HepG2 (cell line): ENCODE measurements around the gene MIS18A. TPM values are rescaled to one million over a fixed set of nuclear protein-coding genes. Genes with fewer than 3 reads are reported as not detected.
A peak's percentile ranks its signal among the peaks of the same experiment; 100 is the strongest.

Experiments used
- ATAC-seq: fragments of 200-7000 bp; cut with Tn5 transposase; 3 replicates; pipeline ENCODE4 v1.9.1; 2020; ENCODE audit warnings: mild to moderate bottlenecking, moderate library complexity
- BruUV-seq: library from RNA; stranded (reverse); fragments of 400-500 nt; replicated peaks from 2 replicates; lab custom pipeline; 2021; lab: Mats Ljungman, UMichigan
- CTCF ChIA-PET: fragments of 300-600 bp; formaldehyde crosslinking; extraction: SDS; loops from one replicate; lab custom pipeline; 2021; ENCODE audit warnings: low total read pairs, inconsistent platforms, low intra/inter-chr PET ratio; lab: Yijun Ruan, JAX
- POLR2A ChIA-PET: fragments of 350-600 bp; sonication (Branson Sonifier 250); formaldehyde crosslinking; loops from one replicate; lab custom pipeline; 2020; ENCODE audit warnings: antibody characterized with exemption, inconsistent platforms; lab: Yijun Ruan, JAX
- DNase-seq: peaks from one replicate; pipeline ENCODE4 v3.0.0-alpha.2; 2015; ENCODE audit warnings: low spot score
- FAIRE-seq: peaks from 3 replicates; lab custom pipeline; 2011; peaks lifted over from hg19 to GRCh38; lab: Jason Lieb, UNC
- H2AFZ ChIP-seq: one replicate; pipeline ENCODE4 v1.6.1; 2011; ENCODE audit warnings: low read length, inconsistent platforms
- H3K27ac ChIP-seq: fragments of 300-600 bp; 3 replicates; pipeline ENCODE4 v1.8.0; 2011; ENCODE audit warnings: mixed run types, mild to moderate bottlenecking, mixed read lengths, low read length, inconsistent platforms; ENCODE audit not compliant: insufficient read depth; ENCODE audit errors: extremely low read length
- H3K27me3 ChIP-seq, 2 experiments: fragments of 200-600 bp in 1 of 2; 2 replicates in 1 of 2; 3 replicates in 1 of 2; pipeline versions ENCODE4 v1.6.0 to v1.8.0; 2011; ENCODE audit warnings: low read length in 2 of 2, mild to moderate bottlenecking in 2 of 2, moderate library complexity in 2 of 2, inconsistent platforms in 1 of 2; ENCODE audit not compliant: insufficient read depth in 2 of 2, control insufficient read depth in 1 of 2
- H3K36me3 ChIP-seq, 2 experiments: fragments of 200-600 bp in 1 of 2; replicated peaks in 1 of 2; 2 replicates in 1 of 2; 3 replicates in 1 of 2; pipeline versions ENCODE4 v1.5.1 to v1.8.0; 2011; ENCODE audit warnings: low read length in 2 of 2, inconsistent platforms in 1 of 2; ENCODE audit not compliant: insufficient read depth in 2 of 2, control insufficient read depth in 1 of 2
- H3K4me1 ChIP-seq: 2 replicates; pipeline ENCODE4 v1.5.1; 2012; ENCODE audit warnings: low read length, inconsistent platforms; ENCODE audit not compliant: insufficient read depth
- H3K4me2 ChIP-seq: 2 replicates; pipeline ENCODE4 v1.6.0; 2011; ENCODE audit warnings: low read depth, low read length, inconsistent platforms
- H3K4me3 ChIP-seq, 3 experiments: fragments of 200-600 bp in 1 of 3; sonication (generic), shearing (Covaris generic) in 1 of 3; replicated peaks in 1 of 3; 2 replicates each; pipeline ENCODE4 v1.5.1; 2011 to 2016; ENCODE audit warnings: low read length in 3 of 3, inconsistent platforms in 2 of 3, low read depth in 2 of 3, mild to moderate bottlenecking in 2 of 3, control low read depth in 1 of 3, mixed read lengths in 1 of 3; ENCODE audit not compliant: insufficient read depth in 1 of 3
- H3K79me2 ChIP-seq: one replicate; pipeline ENCODE4 v1.6.1; 2011; ENCODE audit warnings: low read length, inconsistent platforms; ENCODE audit not compliant: insufficient read depth
- H3K9ac ChIP-seq: 2 replicates; pipeline ENCODE4 v1.6.0; 2011; ENCODE audit warnings: mild to moderate bottlenecking, low read depth, low read length, inconsistent platforms; ENCODE audit not compliant: insufficient read depth
- H3K9me3 ChIP-seq: 2 replicates; pipeline ENCODE4 v1.5.1; 2012; ENCODE audit warnings: mild to moderate bottlenecking, low read length
- H4K20me1 ChIP-seq: 2 replicates; pipeline ENCODE4 v1.6.0; 2011; ENCODE audit warnings: inconsistent platforms, mild to moderate bottlenecking, low read length, moderate library complexity; ENCODE audit not compliant: insufficient read depth
- CREB1 ChIP-seq, 2 experiments: fragments of 450-650 bp in 1 of 2; IDR thresholded peaks; 2 replicates each; pipeline ENCODE4 v1.6.1; 2016 to 2017; ENCODE audit warnings: control low read depth in 1 of 2, mild to moderate bottlenecking in 1 of 2, missing compliant biosample characterization in 1 of 2, missing genetic modification characterization in 1 of 2
- EED ChIP-seq: sonication (generic); formaldehyde crosslinking; IDR thresholded peaks from 2 replicates; pipeline ENCODE4 v1.5.0; 2020; ENCODE audit warnings: mild to moderate bottlenecking, missing genetic modification reagents
- GPBP1L1 ChIP-seq: sonication (generic); formaldehyde crosslinking; IDR thresholded peaks from 2 replicates; pipeline ENCODE4 v1.5.0; 2020; ENCODE audit warnings: mild to moderate bottlenecking, missing genetic modification reagents
- HMG20A ChIP-seq: IDR thresholded peaks from 2 replicates; pipeline ENCODE4 v1.6.1; 2016; ENCODE audit warnings: borderline replicate concordance
- MTERF4 ChIP-seq: sonication (generic); formaldehyde crosslinking; IDR thresholded peaks from 2 replicates; pipeline ENCODE4 v1.8.0; 2023; ENCODE audit warnings: mild to moderate bottlenecking, missing genetic modification reagents
- RBAK ChIP-seq: sonication (generic); formaldehyde crosslinking; IDR thresholded peaks from 2 replicates; pipeline ENCODE4 v1.5.1; 2020; ENCODE audit warnings: mild to moderate bottlenecking, missing genetic modification reagents
- RCOR2 ChIP-seq: IDR thresholded peaks from 2 replicates; pipeline ENCODE4 v1.6.1; 2016; ENCODE audit warnings: missing biosample characterization, missing genetic modification reagents
- RELA ChIP-seq: sonication (generic); formaldehyde crosslinking; IDR thresholded peaks from 2 replicates; pipeline ENCODE4 v1.4.0; 2020; ENCODE audit warnings: missing genetic modification reagents
- RFXANK ChIP-seq: IDR thresholded peaks from 2 replicates; pipeline ENCODE4 v1.6.1; 2016
- ZBTB25 ChIP-seq: IDR thresholded peaks from 2 replicates; pipeline ENCODE4 v1.6.1; 2018; ENCODE audit warnings: missing genetic modification reagents
- ZFP1 ChIP-seq: IDR thresholded peaks from 2 replicates; pipeline ENCODE4 v1.6.1; 2016
- ZMYM3 ChIP-seq: sonication (generic); formaldehyde crosslinking; IDR thresholded peaks from 2 replicates; pipeline ENCODE4 v1.5.1; 2020; ENCODE audit warnings: mild to moderate bottlenecking, missing genetic modification reagents
- ZNF12 ChIP-seq: sonication (generic); formaldehyde crosslinking; IDR thresholded peaks from 2 replicates; pipeline ENCODE4 v1.5.0; 2020; ENCODE audit warnings: missing genetic modification reagents
- ZNF121 ChIP-seq: sonication (generic); formaldehyde crosslinking; IDR thresholded peaks from 2 replicates; pipeline ENCODE4 v1.5.0; 2020; ENCODE audit warnings: mild to moderate bottlenecking, missing genetic modification reagents
- ZNF180 ChIP-seq: sonication (generic); formaldehyde crosslinking; IDR thresholded peaks from 2 replicates; pipeline ENCODE4 v1.4.0; 2020; ENCODE audit warnings: low read depth, missing genetic modification reagents, borderline replicate concordance
- ZNF235 ChIP-seq: sonication (generic); formaldehyde crosslinking; IDR thresholded peaks from 2 replicates; pipeline ENCODE4 v1.8.1; 2023; ENCODE audit warnings: mild to moderate bottlenecking, missing genetic modification reagents, borderline replicate concordance
- ZNF292 ChIP-seq: sonication (generic); formaldehyde crosslinking; IDR thresholded peaks from 2 replicates; pipeline ENCODE4 v1.8.1; 2022; ENCODE audit warnings: mild to moderate bottlenecking, low read depth, missing genetic modification reagents, borderline replicate concordance
- ZNF687 ChIP-seq: sonication (generic); formaldehyde crosslinking; IDR thresholded peaks from 2 replicates; pipeline ENCODE4 v1.5.1; 2020; ENCODE audit warnings: mild to moderate bottlenecking, missing genetic modification reagents, moderate library complexity
- WGBS: methylation state at CpG from one replicate; pipeline ENCODE4 v1.1.6; 2017; ENCODE audit warnings: low lambda C conversion rate; 5-methylcytosine and 5-hydroxymethylcytosine counted together
- in situ Hi-C: cut with HindIII; loops from 2 replicates; pipeline ENCODE4 v1.10.0; 2017; ENCODE audit warnings: low pct_unique_long_range_greater_than_20kb; ENCODE audit not compliant: extremely low pct_ligation_motif_present
- intact Hi-C: fragments of 100-400 bp; cut with micrococcal nuclease; formaldehyde crosslinking; loops from one replicate; pipeline ENCODE4 v1.10.0; 2022; ENCODE audit not compliant: unreplicated experiment
- polyA plus RNA-seq, 8 experiments: library from polyadenylated mRNA; depleted of rRNA in 3 of 8; stranded (reverse) in 7 of 8; unstranded in 1 of 8; fragments of >200 nt; fragmentation: Illumina TruSeq in 4 of 8; extraction: Trizol in 4 of 8; gene quantifications; 2 replicates each; pipeline versions ENCODE4 v1.2.1 to v1.2.3, GENCODE V29; 2011 to 2016; ENCODE audit warnings: low read depth in 4 of 8, missing spikeins in 1 of 8, mixed read lengths in 1 of 8; ENCODE audit not compliant: insufficient read depth in 1 of 8
- total RNA-seq, 5 experiments: library from RNA; depleted of rRNA; stranded (reverse); fragments of >200 nt; fragmentation: Illumina TruSeq; extraction: Trizol; gene quantifications; 2 replicates each; pipeline ENCODE4 v1.2.3, GENCODE V29; 2016; ENCODE audit warnings: low read depth in 1 of 5

MIS18A gene
- total and polyA plus RNA-seq, 2 of the 13 experiments (the other 11 are each of a cell fraction or from before 2014, with no cell fraction given): 11.2 to 41.4 TPM

GRCh38 chr21:32300117-32300681 is 21.4 kb upstream of the MIS18A start:
- TF ChIP-seq ZFP1 (CRISPR knock-in tag) (no peak), ZNF292 (no peak), CREB1 (IDR thresholded peaks at IDR 0.05) (peak; percentile 31; the same call in 1 of the 2 replicates), CREB1 (CRISPR knock-in tag; IDR thresholded peaks at IDR 0.05) (no peak), MTERF4 (CRISPR knock-in tag) (no peak), RBAK (CRISPR knock-in tag) (no peak), RELA (CRISPR knock-in tag) (no peak), GPBP1L1 (CRISPR knock-in tag) (no peak), EED (CRISPR knock-in tag) (no peak), RCOR2 (CRISPR knock-in tag) (no peak), RFXANK (CRISPR knock-in tag) (no peak), ZNF687 (CRISPR knock-in tag) (peak; percentile 20; the same call in 1 of the 2 replicates), ZNF121 (CRISPR knock-in tag) (peak; percentile 89), ZNF235 (CRISPR knock-in tag) (no peak), ZMYM3 (0 out of 2 replicates have a peak, but pooled peaks have one; percentile 15), ZNF12 (CRISPR knock-in tag) (no peak), ZNF180 (CRISPR knock-in tag) (no peak), ZBTB25 (CRISPR knock-in tag) (no peak), HMG20A (CRISPR knock-in tag) (no peak)
- Histone ChIP-seq H3K27ac (no peak overlapping the region), H4K20me1 (no peaks in the 10 kb centered on the region), H3K27me3 (no peaks in the 10 kb centered on the region), H3K4me1 (peaks cover 44% of the 10 kb centered on the region), H3K9me3 (no peaks in the 10 kb centered on the region), H3K4me2 (no peak overlapping the region), H3K79me2 (no peaks in the 10 kb centered on the region), H3K4me3 (no peak overlapping the region), H3K9ac (no peak overlapping the region), H2AFZ (no peak overlapping the region), H3K36me3 (no peaks in the 10 kb centered on the region)
- no peak for FAIRE-seq
- CTCF ChIA-PET: no interaction called here
- intact Hi-C loops: no loop called here
- BruUV-seq: no TSS peak
- DNase-seq: no peak
- 93% methylated on average over 35 of the region's 41 CpGs for WGBS
- ATAC-seq: no peak
- in situ Hi-C loops: no loop called here
- POLR2A ChIA-PET: no interaction called here
